Hepatocyte (in vitro differentiated cells): ENCODE measurements around the gene PLAAT3.

ENCODE experiments used
- EZH2 ChIP-seq: fragments of 200-600 bp; sonication (generic); IDR thresholded peaks from 2 replicates; pipeline ENCODE4 v1.6.1; 2016; ENCODE audit warnings: antibody characterized with exemption, mild to moderate bottlenecking, borderline replicate concordance
- EZH2phosphoT487 ChIP-seq: fragments of 200-600 bp; sonication (generic); IDR thresholded peaks from one replicate; pipeline ENCODE4 v1.6.1; 2018; ENCODE audit warnings: antibody characterized with exemption, mild to moderate bottlenecking, low read depth, moderate library complexity; ENCODE audit not compliant: unreplicated experiment, severe bottlenecking
- TF ChIP-seq, protein P1 (sequence below): fragments of 200-600 bp; sonication (generic); IDR thresholded peaks from 2 replicates; pipeline ENCODE4 v1.5.1; 2016; ENCODE audit warnings: antibody characterized with exemption, mild to moderate bottlenecking; ENCODE audit not compliant: poor library complexity

DNA sequence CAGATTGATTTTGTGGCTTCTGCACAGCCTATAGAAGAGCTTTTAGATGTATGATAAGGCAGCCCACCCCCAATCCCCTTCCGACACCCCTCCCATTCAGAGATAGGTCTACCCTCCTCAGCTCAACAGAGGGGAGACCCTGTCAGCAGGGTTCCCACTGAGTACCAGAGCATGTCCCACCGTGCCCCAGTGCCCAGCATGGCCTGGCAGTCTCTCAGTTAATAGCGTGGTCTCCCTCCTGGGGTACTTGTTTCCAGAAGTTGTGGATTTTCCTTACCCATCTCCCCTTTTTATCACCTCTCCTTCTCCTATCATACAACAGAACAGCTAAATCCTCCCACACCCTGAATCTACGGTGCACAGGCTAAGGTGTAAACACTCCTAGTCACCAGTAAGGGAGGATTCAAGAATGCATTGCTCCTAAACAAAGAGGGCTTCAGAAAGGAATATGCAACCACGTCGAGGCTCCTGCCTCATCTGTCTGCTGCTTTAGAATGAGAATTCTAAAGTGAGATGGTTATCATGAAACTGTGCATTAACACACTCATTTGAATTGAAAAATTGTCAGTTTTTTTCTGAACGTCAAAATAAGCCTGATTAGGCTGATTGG, 57.7 kb downstream of the PLAAT3 start:
- TF ChIP-seq, protein P1, sequence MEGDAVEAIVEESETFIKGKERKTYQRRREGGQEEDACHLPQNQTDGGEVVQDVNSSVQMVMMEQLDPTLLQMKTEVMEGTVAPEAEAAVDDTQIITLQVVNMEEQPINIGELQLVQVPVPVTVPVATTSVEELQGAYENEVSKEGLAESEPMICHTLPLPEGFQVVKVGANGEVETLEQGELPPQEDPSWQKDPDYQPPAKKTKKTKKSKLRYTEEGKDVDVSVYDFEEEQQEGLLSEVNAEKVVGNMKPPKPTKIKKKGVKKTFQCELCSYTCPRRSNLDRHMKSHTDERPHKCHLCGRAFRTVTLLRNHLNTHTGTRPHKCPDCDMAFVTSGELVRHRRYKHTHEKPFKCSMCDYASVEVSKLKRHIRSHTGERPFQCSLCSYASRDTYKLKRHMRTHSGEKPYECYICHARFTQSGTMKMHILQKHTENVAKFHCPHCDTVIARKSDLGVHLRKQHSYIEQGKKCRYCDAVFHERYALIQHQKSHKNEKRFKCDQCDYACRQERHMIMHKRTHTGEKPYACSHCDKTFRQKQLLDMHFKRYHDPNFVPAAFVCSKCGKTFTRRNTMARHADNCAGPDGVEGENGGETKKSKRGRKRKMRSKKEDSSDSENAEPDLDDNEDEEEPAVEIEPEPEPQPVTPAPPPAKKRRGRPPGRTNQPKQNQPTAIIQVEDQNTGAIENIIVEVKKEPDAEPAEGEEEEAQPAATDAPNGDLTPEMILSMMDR: no peak
- no peak for TF ChIP-seq EZH2
- TF ChIP-seq EZH2phosphoT487: no peak
